ENCODE measurements around the gene L3MBTL4.

- TF ChIP-seq, protein P1, sequence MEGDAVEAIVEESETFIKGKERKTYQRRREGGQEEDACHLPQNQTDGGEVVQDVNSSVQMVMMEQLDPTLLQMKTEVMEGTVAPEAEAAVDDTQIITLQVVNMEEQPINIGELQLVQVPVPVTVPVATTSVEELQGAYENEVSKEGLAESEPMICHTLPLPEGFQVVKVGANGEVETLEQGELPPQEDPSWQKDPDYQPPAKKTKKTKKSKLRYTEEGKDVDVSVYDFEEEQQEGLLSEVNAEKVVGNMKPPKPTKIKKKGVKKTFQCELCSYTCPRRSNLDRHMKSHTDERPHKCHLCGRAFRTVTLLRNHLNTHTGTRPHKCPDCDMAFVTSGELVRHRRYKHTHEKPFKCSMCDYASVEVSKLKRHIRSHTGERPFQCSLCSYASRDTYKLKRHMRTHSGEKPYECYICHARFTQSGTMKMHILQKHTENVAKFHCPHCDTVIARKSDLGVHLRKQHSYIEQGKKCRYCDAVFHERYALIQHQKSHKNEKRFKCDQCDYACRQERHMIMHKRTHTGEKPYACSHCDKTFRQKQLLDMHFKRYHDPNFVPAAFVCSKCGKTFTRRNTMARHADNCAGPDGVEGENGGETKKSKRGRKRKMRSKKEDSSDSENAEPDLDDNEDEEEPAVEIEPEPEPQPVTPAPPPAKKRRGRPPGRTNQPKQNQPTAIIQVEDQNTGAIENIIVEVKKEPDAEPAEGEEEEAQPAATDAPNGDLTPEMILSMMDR (conservative IDR thresholded peaks at IDR 0.05) = no peak
- no peak for TF ChIP-seq EZH2 (IDR thresholded peaks at IDR 0.05; ENCODE audit: low read depth)
These were observed 47.5 kb downstream of the L3MBTL4 start for GRCh38 chr18:6367208-6367607.
